GM12865 (cell line): Measurements from ENCODE around the gene NTNG1.
A peak's percentile ranks its signal among the peaks of the same experiment; 100 is the strongest.

Experiments
- DNase-seq: peaks from one replicate; pipeline ENCODE4 v3.0.0; 2010; ENCODE audit warnings: low read depth
- H3K4me3 ChIP-seq: 2 replicates; pipeline ENCODE4 v1.5.1; 2011; ENCODE audit warnings: mild to moderate bottlenecking, low read depth, low read length, control low read depth
- TF ChIP-seq, protein P1 (sequence below): IDR thresholded peaks from 2 replicates; pipeline ENCODE4 v1.5.1; 2011; ENCODE audit warnings: low read length, control low read depth, low read depth, inconsistent platforms; ENCODE audit not compliant: insufficient read depth; ENCODE audit errors: missing control alignments

Gene NTNG1

GRCh38 chr1:107132780-107133179 lies 8.1 kb upstream of the NTNG1 start:
- no peak overlapping the region for H3K4me3 ChIP-seq
- TF ChIP-seq, protein P1, sequence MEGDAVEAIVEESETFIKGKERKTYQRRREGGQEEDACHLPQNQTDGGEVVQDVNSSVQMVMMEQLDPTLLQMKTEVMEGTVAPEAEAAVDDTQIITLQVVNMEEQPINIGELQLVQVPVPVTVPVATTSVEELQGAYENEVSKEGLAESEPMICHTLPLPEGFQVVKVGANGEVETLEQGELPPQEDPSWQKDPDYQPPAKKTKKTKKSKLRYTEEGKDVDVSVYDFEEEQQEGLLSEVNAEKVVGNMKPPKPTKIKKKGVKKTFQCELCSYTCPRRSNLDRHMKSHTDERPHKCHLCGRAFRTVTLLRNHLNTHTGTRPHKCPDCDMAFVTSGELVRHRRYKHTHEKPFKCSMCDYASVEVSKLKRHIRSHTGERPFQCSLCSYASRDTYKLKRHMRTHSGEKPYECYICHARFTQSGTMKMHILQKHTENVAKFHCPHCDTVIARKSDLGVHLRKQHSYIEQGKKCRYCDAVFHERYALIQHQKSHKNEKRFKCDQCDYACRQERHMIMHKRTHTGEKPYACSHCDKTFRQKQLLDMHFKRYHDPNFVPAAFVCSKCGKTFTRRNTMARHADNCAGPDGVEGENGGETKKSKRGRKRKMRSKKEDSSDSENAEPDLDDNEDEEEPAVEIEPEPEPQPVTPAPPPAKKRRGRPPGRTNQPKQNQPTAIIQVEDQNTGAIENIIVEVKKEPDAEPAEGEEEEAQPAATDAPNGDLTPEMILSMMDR = no peak
- DNase-seq = no peak

DNA sequence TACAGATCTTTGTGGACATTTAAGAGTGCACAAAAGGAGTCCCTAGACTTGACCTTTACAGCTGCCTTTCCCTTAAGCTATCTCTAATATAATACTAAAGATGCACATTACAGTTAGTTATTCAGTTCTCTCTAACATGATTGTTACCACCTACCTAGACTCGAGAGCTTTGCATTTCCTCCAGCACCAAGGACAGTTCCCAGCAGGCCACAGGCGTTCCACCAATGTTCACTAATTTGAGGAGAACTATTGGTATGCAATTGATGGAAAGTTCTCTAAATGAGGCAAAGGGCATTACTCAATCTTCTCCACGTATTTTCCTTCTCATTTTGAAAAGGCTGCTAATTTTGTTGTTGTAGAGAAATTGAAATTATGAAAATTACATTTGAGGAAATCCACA lies 5.4 kb upstream of the NTNG1 start:
- TF ChIP-seq, protein P1 = no peak
- DNase-seq = peak; percentile 38
- no peak overlapping the region for H3K4me3 ChIP-seq

GRCh38 chr1:107138166-107138565 lies 2.7 kb upstream of the NTNG1 start:
- no peak for DNase-seq
- TF ChIP-seq, protein P1 = no peak
- no peak overlapping the region for H3K4me3 ChIP-seq

GRCh38 chr1:107138767-107139445 lies 1.9 kb upstream of the NTNG1 start:
- no peak overlapping the region for H3K4me3 ChIP-seq
- TF ChIP-seq, protein P1 = no peak
- no peak for DNase-seq

- TF ChIP-seq, protein P1 = no peak
- H3K4me3 ChIP-seq = peak overlapping the region; percentile 45
- peak; percentile 18 for DNase-seq
These were observed 771 bp upstream of the NTNG1 start for GRCh38 chr1:107139833-107140702.

- peak; percentile 19 for DNase-seq
- TF ChIP-seq, protein P1 = no peak
- peak overlapping the region; percentile 51 for H3K4me3 ChIP-seq
These were observed 770 bp downstream of the NTNG1 start for GRCh38 chr1:107141491-107142126.
